ENCODE data around the gene ABCC4. TPM values are rescaled to one million over a fixed set of nuclear protein-coding genes. Genes with fewer than 3 reads are reported as not detected.

The ABCC4 gene
- total and polyA plus RNA-seq, 10 donors = 1.4 to 21.0 (median 13.3) TPM

GRCh38 chr13:95184317-95184716, 116.9 kb downstream of the ABCC4 start:
- intact Hi-C loops (cut with DNase I; ENCODE audit: low total_unique reads) = no loop called here
- no peak overlapping the region for H3K4me3 ChIP-seq
- no peak for DNase-seq
- peaks cover 0 to 3% (median 0%) of the 10 kb centered on the region in 6 donors for H3K36me3 ChIP-seq
- H3K4me1 ChIP-seq = peaks cover 0 to 35% (median 8%) of the 10 kb centered on the region in 6 donors
- no peak overlapping the region for H3K27ac ChIP-seq
- no peaks in the 10 kb centered on the region for H3K27me3 ChIP-seq (replicated peaks in 1 of 7)
- TF ChIP-seq POLR2A (IDR thresholded peaks at IDR 0.05) (no peak), POLR2AphosphoS5 (IDR thresholded peaks at IDR 0.05) (no peak), CTCF (IDR thresholded peaks at IDR 0.05 in 8 of 11, conservative IDR thresholded peaks at IDR 0.05 in 3 of 11) (no peak)
- no peaks in the 10 kb centered on the region for H3K9me3 ChIP-seq

- Histone ChIP-seq H3K9me3 (no peaks in the 10 kb centered on the region), H3K27ac (no peak overlapping the region), H3K36me3 (peaks cover 0 to 13% (median 1%) of the 10 kb centered on the region in 6 donors), H3K4me1 (peaks cover 0 to 35% (median 6%) of the 10 kb centered on the region in 6 donors), H3K27me3 (replicated peaks in 1 of 7) (no peaks in the 10 kb centered on the region), H3K4me3 (no peak overlapping the region)
- TF ChIP-seq POLR2A (IDR thresholded peaks at IDR 0.05) = no peak
- TF ChIP-seq CTCF (IDR thresholded peaks at IDR 0.05 in 8 of 11, conservative IDR thresholded peaks at IDR 0.05 in 3 of 11) = no peak
- TF ChIP-seq POLR2AphosphoS5 (IDR thresholded peaks at IDR 0.05) = no peak
- DNase-seq = no peak
- WGBS, 5 donors = 39 to 54% (median 43%) methylated on average over 5 of the region's 5 CpGs
- intact Hi-C loops (cut with DNase I; ENCODE audit: low total_unique reads) = no loop called here
Observed at GRCh38 chr13:95182570-95183265, 118.5 kb downstream of the ABCC4 start.

GRCh38 chr13:95181586-95181985, 119.7 kb downstream of the ABCC4 start:
- Histone ChIP-seq H3K27me3 (replicated peaks in 1 of 7) (no peaks in the 10 kb centered on the region), H3K27ac (no peak overlapping the region)

More at GRCh38 chr13:95181586-95181985, 119.7 kb downstream of the ABCC4 start:
- DNase-seq = no peak
- H3K4me3 ChIP-seq = no peak overlapping the region
- TF ChIP-seq POLR2AphosphoS5 (IDR thresholded peaks at IDR 0.05) (no peak), CTCF (IDR thresholded peaks at IDR 0.05 in 8 of 11, conservative IDR thresholded peaks at IDR 0.05 in 3 of 11) (no peak), POLR2A (IDR thresholded peaks at IDR 0.05) (no peak)
- H3K4me1 ChIP-seq = peaks cover 0 to 32% (median 6%) of the 10 kb centered on the region in 6 donors
- 60 to 93% (median 83%) methylated on average over 2 of the region's 2 CpGs for WGBS, 5 donors
- peaks cover 0 to 20% (median 4%) of the 10 kb centered on the region in 6 donors for H3K36me3 ChIP-seq
- no peaks in the 10 kb centered on the region for H3K9me3 ChIP-seq
- intact Hi-C loops (cut with DNase I; ENCODE audit: low total_unique reads) = no loop called here

All from spleen (tissue), 11 donors.